A549 (cell line): Measurements from ENCODE around the gene PCDHGA5. TPM values are rescaled to one million over a fixed set of nuclear protein-coding genes. Genes with fewer than 3 reads are reported as not detected.
A peak's percentile ranks its signal among the peaks of the same experiment; 100 is the strongest.
"Not testable (repeated sequence)": the region's sequence is repeated elsewhere in the genome, so short reads cannot be mapped to it uniquely, and the experiment has no call there.

Experiments
- ATAC-seq, 2 experiments: fragments of 200-7000 bp in 1 of 2; fragments of >200 bp in 1 of 2; cut with Nextera tagmentation in 1 of 2; cut with Tn5 transposase in 1 of 2; 3 replicates each; pipeline versions ENCODE4 v1.8.0 to v1.9.1; 2018 to 2020; ENCODE audit warnings: mild to moderate bottlenecking in 1 of 2, moderate library complexity in 1 of 2
- CTCF ChIA-PET: fragments of 300-600 bp; sonication (Branson Sonifier 250); formaldehyde crosslinking; extraction: SDS; loops from one replicate; lab custom pipeline; 2021; ENCODE audit warnings: antibody characterized with exemption, inconsistent platforms; lab: Yijun Ruan, JAX
- POLR2A ChIA-PET: fragments of 350-600 bp; formaldehyde crosslinking; extraction: SDS; loops from one replicate; lab custom pipeline; 2021; ENCODE audit warnings: antibody characterized with exemption, inconsistent platforms; lab: Yijun Ruan, JAX
- DNase-seq, 2 experiments: peaks; one replicate each; pipeline versions ENCODE4 v3.0.0 to v3.0.0-alpha.2; 2011 to 2016; ENCODE audit warnings: low read depth in 1 of 2, low spot score in 1 of 2
- FAIRE-seq: peaks from 2 replicates; lab custom pipeline; 2011; peaks lifted over from hg19 to GRCh38; lab: Jason Lieb, UNC
- H3K27ac ChIP-seq, 2 experiments: fragments of >200 bp; sonication (Bioruptor Twin); formaldehyde crosslinking; 3 replicates each; pipeline ENCODE4 v1.5.1; 2016 to 2017
- H3K4me1 ChIP-seq: fragments of >200 bp; sonication (Bioruptor Twin); formaldehyde crosslinking; 3 replicates; pipeline ENCODE4 v1.6.1; 2016
- H3K4me2 ChIP-seq: fragments of >200 bp; sonication (Bioruptor Twin); formaldehyde crosslinking; 3 replicates; pipeline ENCODE4 v1.6.1; 2016
- H3K4me3 ChIP-seq: fragments of >200 bp; sonication (Bioruptor Twin); formaldehyde crosslinking; 3 replicates; pipeline ENCODE4 v1.5.1; 2016
- H3K9me3 ChIP-seq: fragments of >200 bp; sonication (Bioruptor Twin); formaldehyde crosslinking; 3 replicates; pipeline ENCODE4 v1.6.1; 2016
- BHLHE40 ChIP-seq: IDR thresholded peaks from 2 replicates; pipeline ENCODE4 v1.6.1; 2012; ENCODE audit warnings: low read depth, low read length, inconsistent platforms
- CHD2 ChIP-seq: fragments of 150-350 bp; IDR thresholded peaks from 2 replicates; pipeline ENCODE4 v1.6.1; 2014; ENCODE audit warnings: low read length; ENCODE audit not compliant: partially characterized antibody
- EHMT2 ChIP-seq: fragments of 200-600 bp; sonication (generic); IDR thresholded peaks from 2 replicates; pipeline ENCODE4 v1.6.1; 2016; ENCODE audit warnings: antibody characterized with exemption, low read depth, mild to moderate bottlenecking, moderate library complexity
- ELK1 ChIP-seq: fragments of 150-350 bp; IDR thresholded peaks from 2 replicates; pipeline ENCODE4 v1.6.1; 2014; ENCODE audit warnings: low read depth, mild to moderate bottlenecking, low read length
- FOSL2 ChIP-seq, 2 experiments: fragments of 450-650 bp in 1 of 2; fragments of >200 bp in 1 of 2; sonication (Bioruptor Twin) in 1 of 2; formaldehyde crosslinking; IDR thresholded peaks; 2 replicates each; pipeline versions ENCODE4 v1.5.0 to v1.6.1; 2016 to 2020; ENCODE audit warnings: mild to moderate bottlenecking in 1 of 2, moderate library complexity in 1 of 2
- FOXS1 ChIP-seq: fragments of 250-450 bp; sonication (Bioruptor Pico); IDR thresholded peaks from 2 replicates; pipeline ENCODE4 v1.5.0; 2020; ENCODE audit warnings: mild to moderate bottlenecking, moderate library complexity
- GATA3 ChIP-seq: IDR thresholded peaks from 2 replicates; pipeline ENCODE4 v1.6.1; 2012; ENCODE audit warnings: borderline replicate concordance
- HEYL ChIP-seq: fragments of 250-450 bp; sonication (Bioruptor Pico); IDR thresholded peaks from 2 replicates; pipeline ENCODE4 v1.8.0; 2021; ENCODE audit warnings: mild to moderate bottlenecking, moderate library complexity
- KDM5A ChIP-seq: fragments of 200-600 bp; sonication (generic); IDR thresholded peaks from 2 replicates; pipeline ENCODE4 v1.6.1; 2016; ENCODE audit warnings: antibody characterized with exemption, mild to moderate bottlenecking
- MAFK ChIP-seq: fragments of 450-650 bp; IDR thresholded peaks from 2 replicates; pipeline ENCODE4 v1.6.1; 2014; ENCODE audit not compliant: partially characterized antibody
- MAX ChIP-seq: IDR thresholded peaks from 2 replicates; pipeline ENCODE4 v1.6.1; 2012
- MYC ChIP-seq: IDR thresholded peaks from 2 replicates; pipeline ENCODE4 v1.6.1; 2012; ENCODE audit warnings: mild to moderate bottlenecking, inconsistent platforms, low read length, improper control_type of control experiment, borderline replicate concordance
- POLR2A ChIP-seq: IDR thresholded peaks from 2 replicates; pipeline ENCODE4 v1.6.1; 2012; ENCODE audit warnings: mild to moderate bottlenecking, low read length
- RAD21 ChIP-seq, 2 experiments: fragments of >200 bp in 1 of 2; sonication (Bioruptor Twin) in 1 of 2; formaldehyde crosslinking in 1 of 2; IDR thresholded peaks in 1 of 2; conservative IDR thresholded peaks in 1 of 2; 2 replicates in 1 of 2; 3 replicates in 1 of 2; pipeline ENCODE4 v1.6.1; 2012 to 2018; ENCODE audit warnings: inconsistent platforms in 1 of 2
- RCOR1 ChIP-seq: fragments of 150-350 bp; IDR thresholded peaks from 2 replicates; pipeline ENCODE4 v1.6.1; 2014; ENCODE audit warnings: antibody characterized with exemption, low read length, low read depth
- RFX5 ChIP-seq: fragments of 450-650 bp; IDR thresholded peaks from 2 replicates; pipeline ENCODE4 v1.7.1; 2014; ENCODE audit warnings: antibody characterized with exemption, mild to moderate bottlenecking, moderate library complexity
- TP53 ChIP-seq: fragments of 250-450 bp; sonication (Bioruptor Pico); IDR thresholded peaks from 2 replicates; pipeline ENCODE4 v1.5.0; 2021; ENCODE audit warnings: mild to moderate bottlenecking, moderate library complexity
- ZC3H11A ChIP-seq: fragments of 450-650 bp; IDR thresholded peaks from 2 replicates; pipeline ENCODE4 v1.6.1; 2014; ENCODE audit warnings: antibody characterized with exemption, mild to moderate bottlenecking
- ZFP36 ChIP-seq: fragments of 450-650 bp; IDR thresholded peaks from 2 replicates; pipeline ENCODE4 v1.6.1; 2014; ENCODE audit warnings: borderline replicate concordance; ENCODE audit not compliant: partially characterized antibody
- WGBS: methylation state at CpG from one replicate; pipeline ENCODE4 v1.1.6; 2017; ENCODE audit errors: missing lambda C conversion rate; 5-methylcytosine and 5-hydroxymethylcytosine counted together
- polyA plus RNA-seq, 4 experiments: library from polyadenylated mRNA; depleted of rRNA in 3 of 4; stranded (reverse); fragments of >200 nt; fragmentation: RNase III in 1 of 4; extraction: RNeasy Plus Mini Kit Qiagen cat#74134 plus additional on column Dnase treatment in 1 of 4; gene quantifications; 2 replicates in 3 of 4; 3 replicates in 1 of 4; pipeline ENCODE4 v1.2.3, GENCODE V29; 2011 to 2017
- TF ChIP-seq, protein P1 (sequence below): fragments of 250-450 bp; sonication (Bioruptor Pico); IDR thresholded peaks from 2 replicates; pipeline ENCODE4 v1.5.0; 2021; ENCODE audit warnings: mild to moderate bottlenecking, moderate library complexity, borderline replicate concordance
- TF ChIP-seq, protein P2 (sequence below): fragments of >200 bp; sonication (Bioruptor Twin); formaldehyde crosslinking; IDR thresholded peaks from 3 replicates; pipeline ENCODE4 v1.6.1; 2016
- TF ChIP-seq, protein P3 (sequence below): IDR thresholded peaks from 2 replicates; pipeline ENCODE4 v1.6.1; 2012; ENCODE audit warnings: low read depth, borderline replicate concordance
- TF ChIP-seq, protein P4 (sequence below): fragments of >200 bp; sonication (Bioruptor Twin); formaldehyde crosslinking; IDR thresholded peaks from 3 replicates; pipeline ENCODE4 v1.5.1; 2016

PCDHGA5 gene
- polyA plus RNA-seq, 2 of the 4 experiments (the other 2 are of a cell fraction) = 0.13 to 0.37 TPM

GRCh38 chr5:141374627-141375026 lies 10.7 kb downstream of the PCDHGA5 start:
- 55% methylated on average over 13 of the region's 14 CpGs for WGBS
- TF ChIP-seq ZC3H11A = no peak
- TF ChIP-seq, protein P1, sequence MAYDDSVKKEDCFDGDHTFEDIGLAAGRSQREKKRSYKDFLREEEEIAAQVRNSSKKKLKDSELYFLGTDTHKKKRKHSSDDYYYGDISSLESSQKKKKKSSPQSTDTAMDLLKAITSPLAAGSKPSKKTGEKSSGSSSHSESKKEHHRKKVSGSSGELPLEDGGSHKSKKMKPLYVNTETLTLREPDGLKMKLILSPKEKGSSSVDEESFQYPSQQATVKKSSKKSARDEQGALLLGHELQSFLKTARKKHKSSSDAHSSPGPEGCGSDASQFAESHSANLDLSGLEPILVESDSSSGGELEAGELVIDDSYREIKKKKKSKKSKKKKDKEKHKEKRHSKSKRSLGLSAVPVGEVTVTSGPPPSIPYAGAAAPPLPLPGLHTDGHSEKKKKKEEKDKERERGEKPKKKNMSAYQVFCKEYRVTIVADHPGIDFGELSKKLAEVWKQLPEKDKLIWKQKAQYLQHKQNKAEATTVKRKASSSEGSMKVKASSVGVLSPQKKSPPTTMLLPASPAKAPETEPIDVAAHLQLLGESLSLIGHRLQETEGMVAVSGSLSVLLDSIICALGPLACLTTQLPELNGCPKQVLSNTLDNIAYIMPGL (CRISPR knock-in tag) = no peak
- no peak for TF ChIP-seq KDM5A
- TF ChIP-seq BHLHE40 = no peak
- no peak for TF ChIP-seq ZFP36
- no peak for TF ChIP-seq GATA3
- TF ChIP-seq, protein P2, sequence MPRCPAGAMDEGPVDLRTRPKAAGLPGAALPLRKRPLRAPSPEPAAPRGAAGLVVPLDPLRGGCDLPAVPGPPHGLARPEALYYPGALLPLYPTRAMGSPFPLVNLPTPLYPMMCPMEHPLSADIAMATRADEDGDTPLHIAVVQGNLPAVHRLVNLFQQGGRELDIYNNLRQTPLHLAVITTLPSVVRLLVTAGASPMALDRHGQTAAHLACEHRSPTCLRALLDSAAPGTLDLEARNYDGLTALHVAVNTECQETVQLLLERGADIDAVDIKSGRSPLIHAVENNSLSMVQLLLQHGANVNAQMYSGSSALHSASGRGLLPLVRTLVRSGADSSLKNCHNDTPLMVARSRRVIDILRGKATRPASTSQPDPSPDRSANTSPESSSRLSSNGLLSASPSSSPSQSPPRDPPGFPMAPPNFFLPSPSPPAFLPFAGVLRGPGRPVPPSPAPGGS = no peak
- no peak for TF ChIP-seq HEYL (CRISPR knock-in tag)
- TF ChIP-seq MAFK = no peak
- TF ChIP-seq EHMT2 = no peak
- no peak for TF ChIP-seq RFX5
- no peak for TF ChIP-seq FOSL2 (IDR thresholded peaks at IDR 0.05)
- no peak for TF ChIP-seq FOSL2 (CRISPR knock-in tag; IDR thresholded peaks at IDR 0.05)
- no peak for TF ChIP-seq FOXS1
- H3K9me3 ChIP-seq = peaks cover 55% of the 10 kb centered on the region
- FAIRE-seq = no peak
- POLR2A ChIA-PET = no interaction called here
- H3K4me1 ChIP-seq = no peaks in the 10 kb centered on the region
- DNase-seq = no peak
- H3K4me2 ChIP-seq = no peak overlapping the region
- no peak overlapping the region for H3K27ac ChIP-seq
- H3K4me3 ChIP-seq = no peak overlapping the region
- CTCF ChIA-PET = interaction anchor here (0.8 to 2.5 kb wide), 4 partner anchors 10 to 189 kb away, joined by 3 to 10 read pairs (median 6); partner anchors contain the start of genes PCDHGA5 and PCDHGB1
- no peak for ATAC-seq

DNA sequence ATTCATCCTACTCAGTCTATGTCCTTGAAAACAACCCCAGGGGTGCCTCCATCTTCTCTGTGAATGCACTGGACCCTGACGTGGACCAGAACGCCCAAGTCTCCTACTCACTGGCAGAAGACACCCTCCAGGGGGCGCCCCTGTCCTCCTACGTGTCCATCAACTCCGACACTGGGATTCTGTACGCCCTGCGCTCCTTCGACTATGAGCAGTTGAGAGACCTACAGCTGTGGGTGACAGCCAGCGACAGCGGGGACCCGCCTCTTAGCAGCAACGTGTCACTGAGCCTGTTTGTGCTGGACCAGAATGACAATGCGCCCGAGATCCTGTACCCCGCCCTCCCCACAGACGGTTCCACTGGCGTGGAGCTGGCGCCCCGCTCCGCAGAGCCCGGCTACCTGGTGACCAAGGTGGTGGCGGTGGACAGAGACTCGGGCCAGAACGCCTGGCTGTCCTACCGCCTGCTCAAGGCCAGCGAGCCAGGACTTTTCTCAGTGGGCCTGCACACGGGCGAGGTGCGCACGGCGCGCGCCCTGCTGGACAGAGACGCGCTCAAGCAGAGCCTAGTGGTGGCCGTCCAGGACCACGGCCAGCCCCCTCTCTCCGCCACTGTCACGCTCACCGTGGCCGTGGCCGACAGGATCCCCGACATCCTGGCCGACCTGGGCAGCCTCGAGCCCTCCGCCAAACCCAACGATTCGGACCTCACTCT lies 11.6 kb downstream of the PCDHGA5 start:
- peaks cover 51% of the 10 kb centered on the region for H3K9me3 ChIP-seq
- POLR2A ChIA-PET, FAIRE-seq, ATAC-seq, H3K4me1 ChIP-seq, H3K4me2 ChIP-seq, H3K27ac ChIP-seq, H3K4me3 ChIP-seq, DNase-seq: not testable (repeated sequence)
- 65% methylated on average over 14 of the region's 48 CpGs for WGBS
- CTCF ChIA-PET = interaction anchor here (2.0 to 2.5 kb wide), 2 partner anchors 11 to 183 kb away, joined by 8 to 10 read pairs; partner anchors contain the start of gene PCDHGA5

GRCh38 chr5:141382469-141383294 lies 18.7 kb downstream of the PCDHGA5 start, which contains the start of gene PCDHGA7:
PCDHGA7 (plus strand) TSS chr5:141382742; CDS start chr5:141382900, 158 bp downstream.
- peaks cover 35% of the 10 kb centered on the region for H3K9me3 ChIP-seq
- DNase-seq (peak; percentile 67 to 78), ATAC-seq (peak; percentile 96), FAIRE-seq (no peak)
- ChIA-PET POLR2A (interaction anchor here (0.8 to 1.5 kb wide), 3 partner anchors 13 to 181 kb away, joined by 3 to 4 read pairs (median 3); partner anchors contain the start of genes PCDHGB3 and TAF7), CTCF (interaction anchor here (0.6 to 2.2 kb wide), 33 partner anchors 11 to 562 kb away, joined by 3 to 19 read pairs (median 4); partner anchors contain the start of genes PCDHA5, PCDHGA1, PCDHGA5 and PCDHGB3)
- WGBS = 3% methylated on average over 28 of the region's 37 CpGs
- peak within 1 kb of the TSS; percentile 99 for H3K4me2 ChIP-seq
- no peaks in the 10 kb centered on the region for H3K4me1 ChIP-seq
- peak within 1 kb of the TSS; percentile 87 to 88 for H3K27ac ChIP-seq
- peak within 1 kb of the TSS; percentile 88 for H3K4me3 ChIP-seq
- TF ChIP-seq TP53 (no peak), RAD21 (conservative IDR thresholded peaks at IDR 0.05 in 1 of 2, IDR thresholded peaks at IDR 0.05 in 1 of 2) (peak; percentile 71 to 78), POLR2A (no peak), EHMT2 (no peak), CHD2 (no peak), MAFK (no peak), MAX (no peak), MYC (no peak), ELK1 (no peak), RCOR1 (no peak), GATA3 (0 out of 2 replicates have a peak, but pooled peaks have one; percentile 15)
- TF ChIP-seq, protein P3, sequence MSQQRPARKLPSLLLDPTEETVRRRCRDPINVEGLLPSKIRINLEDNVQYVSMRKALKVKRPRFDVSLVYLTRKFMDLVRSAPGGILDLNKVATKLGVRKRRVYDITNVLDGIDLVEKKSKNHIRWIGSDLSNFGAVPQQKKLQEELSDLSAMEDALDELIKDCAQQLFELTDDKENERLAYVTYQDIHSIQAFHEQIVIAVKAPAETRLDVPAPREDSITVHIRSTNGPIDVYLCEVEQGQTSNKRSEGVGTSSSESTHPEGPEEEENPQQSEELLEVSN = no peak
- TF ChIP-seq, protein P4, sequence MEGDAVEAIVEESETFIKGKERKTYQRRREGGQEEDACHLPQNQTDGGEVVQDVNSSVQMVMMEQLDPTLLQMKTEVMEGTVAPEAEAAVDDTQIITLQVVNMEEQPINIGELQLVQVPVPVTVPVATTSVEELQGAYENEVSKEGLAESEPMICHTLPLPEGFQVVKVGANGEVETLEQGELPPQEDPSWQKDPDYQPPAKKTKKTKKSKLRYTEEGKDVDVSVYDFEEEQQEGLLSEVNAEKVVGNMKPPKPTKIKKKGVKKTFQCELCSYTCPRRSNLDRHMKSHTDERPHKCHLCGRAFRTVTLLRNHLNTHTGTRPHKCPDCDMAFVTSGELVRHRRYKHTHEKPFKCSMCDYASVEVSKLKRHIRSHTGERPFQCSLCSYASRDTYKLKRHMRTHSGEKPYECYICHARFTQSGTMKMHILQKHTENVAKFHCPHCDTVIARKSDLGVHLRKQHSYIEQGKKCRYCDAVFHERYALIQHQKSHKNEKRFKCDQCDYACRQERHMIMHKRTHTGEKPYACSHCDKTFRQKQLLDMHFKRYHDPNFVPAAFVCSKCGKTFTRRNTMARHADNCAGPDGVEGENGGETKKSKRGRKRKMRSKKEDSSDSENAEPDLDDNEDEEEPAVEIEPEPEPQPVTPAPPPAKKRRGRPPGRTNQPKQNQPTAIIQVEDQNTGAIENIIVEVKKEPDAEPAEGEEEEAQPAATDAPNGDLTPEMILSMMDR = peak; percentile 80
